ENCODE measurements around the gene MB21D2.
"Not testable (repeated sequence)": the region's sequence is repeated elsewhere in the genome, so short reads cannot be mapped to it uniquely, and the experiment has no call there.

MB21D2 gene, protein sequence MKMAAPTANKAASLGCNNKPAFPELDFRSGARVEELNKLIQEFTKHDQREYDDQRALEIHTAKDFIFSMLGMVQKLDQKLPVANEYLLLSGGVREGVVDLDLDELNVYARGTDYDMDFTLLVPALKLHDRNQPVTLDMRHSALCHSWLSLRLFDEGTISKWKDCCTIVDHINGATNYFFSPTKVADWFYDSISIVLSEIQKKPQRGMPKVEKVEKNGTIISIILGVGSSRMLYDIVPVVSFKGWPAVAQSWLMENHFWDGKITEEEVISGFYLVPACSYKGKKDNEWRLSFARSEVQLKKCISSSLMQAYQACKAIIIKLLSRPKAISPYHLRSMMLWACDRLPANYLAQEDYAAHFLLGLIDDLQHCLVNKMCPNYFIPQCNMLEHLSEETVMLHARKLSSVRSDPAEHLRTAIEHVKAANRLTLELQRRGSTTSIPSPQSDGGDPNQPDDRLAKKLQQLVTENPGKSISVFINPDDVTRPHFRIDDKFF

DNA sequence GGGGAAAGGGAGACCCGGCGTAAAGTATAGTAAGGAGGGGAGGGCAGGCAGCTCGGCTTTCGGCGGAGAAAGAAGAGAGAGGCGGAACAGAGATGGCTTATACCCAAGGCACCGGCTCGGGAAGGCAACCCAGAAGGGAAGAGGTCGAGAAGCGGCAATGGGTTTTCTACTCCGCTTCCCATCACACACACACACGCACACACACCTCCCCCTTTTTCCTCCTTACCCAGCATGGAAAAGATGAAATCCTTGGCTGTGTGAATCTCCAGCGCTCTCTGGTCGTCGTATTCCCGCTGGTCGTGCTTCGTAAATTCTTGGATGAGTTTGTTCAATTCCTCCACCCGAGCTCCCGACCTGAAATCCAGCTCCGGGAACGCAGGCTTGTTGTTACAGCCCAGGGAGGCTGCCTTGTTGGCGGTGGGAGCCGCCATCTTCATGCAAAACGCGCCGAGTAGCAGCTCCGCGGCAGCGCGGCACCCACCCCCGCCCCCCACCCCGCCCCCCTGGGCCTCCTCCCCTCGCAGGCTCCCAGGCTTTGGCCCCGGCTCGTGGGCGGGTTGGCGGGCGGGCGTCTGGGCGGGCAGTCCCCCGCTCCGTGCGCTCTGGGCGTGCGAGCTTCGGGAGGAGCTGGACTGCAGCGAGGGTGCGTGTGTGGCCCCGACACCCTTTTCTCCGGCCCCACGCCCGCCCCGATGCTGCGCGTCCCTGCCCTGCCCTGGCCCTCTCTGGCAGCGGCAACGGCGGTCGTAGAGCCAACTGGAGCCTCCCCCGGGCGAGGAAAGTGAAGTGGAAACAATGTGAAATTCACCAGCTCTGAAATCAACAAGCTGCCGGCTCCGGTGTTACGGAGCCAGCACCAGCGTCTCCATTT, at the start of gene MB21D2:
TSS of gene MB21D2 (minus strand) at position 453 of the 871 bp plus-strand sequence. CDS start at position 437, 16 bp downstream.
- DNase-seq (ENCODE audit: low read depth, low spot score), result no peak

DNA sequence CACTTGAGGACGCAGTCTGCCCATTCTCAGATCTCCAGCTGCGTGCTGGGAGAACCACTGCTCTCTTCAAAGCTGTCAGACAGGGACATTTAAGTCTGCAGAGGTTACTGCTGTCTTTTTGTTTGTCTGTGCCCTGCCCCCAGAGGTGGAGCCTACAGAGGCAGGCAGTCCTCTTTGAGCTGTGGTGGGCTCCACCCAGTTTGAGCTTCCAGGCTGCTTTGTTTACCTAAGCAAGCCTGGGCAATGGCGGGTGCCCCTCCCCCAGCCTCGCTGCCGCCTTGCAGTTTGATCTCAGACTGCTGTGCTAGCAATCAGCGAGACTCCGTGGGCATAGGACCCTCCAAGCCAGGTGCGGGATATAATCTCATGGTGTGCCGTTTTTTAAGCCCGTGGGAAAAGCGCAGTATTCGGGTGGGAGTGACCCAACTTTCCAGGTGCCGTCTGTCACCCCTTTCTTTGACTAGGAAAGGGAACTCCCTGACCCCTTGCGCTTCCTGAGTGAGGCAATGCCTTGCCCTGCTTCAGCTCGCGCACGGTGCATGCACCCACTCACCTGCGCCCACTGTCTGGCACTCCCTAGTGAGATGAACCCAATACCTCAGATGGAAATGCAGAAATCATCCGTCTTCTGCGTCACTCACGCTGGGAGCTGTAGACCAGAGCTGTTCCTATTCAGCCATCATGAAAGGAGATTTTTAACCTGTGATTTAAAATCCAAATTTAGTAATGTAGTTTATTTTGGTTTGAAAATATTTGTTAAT, 47.5 kb upstream of the MB21D2 start:
- DNase-seq (ENCODE audit: low read depth, low spot score), result not testable (repeated sequence)

DNA sequence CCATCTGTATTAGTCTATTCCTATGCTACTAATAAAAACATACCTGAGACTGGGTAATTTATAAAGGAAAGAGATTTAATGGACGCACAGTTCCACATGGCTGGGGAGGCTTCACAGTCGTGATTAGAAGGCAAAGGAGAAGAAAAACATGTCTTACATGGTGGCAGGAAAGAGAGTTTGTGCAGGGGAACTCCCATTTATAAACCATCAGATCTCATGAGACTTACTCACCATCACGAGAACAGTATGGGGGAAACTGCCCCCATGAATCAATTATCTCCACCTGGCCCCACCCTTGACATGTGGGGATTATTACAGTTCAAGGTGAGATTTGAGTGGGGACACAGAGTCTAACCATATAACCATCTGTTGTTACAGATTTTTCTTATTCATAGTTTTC, 42.1 kb upstream of the MB21D2 start:
- DNase-seq (ENCODE audit: low read depth, low spot score), result no peak

DNA sequence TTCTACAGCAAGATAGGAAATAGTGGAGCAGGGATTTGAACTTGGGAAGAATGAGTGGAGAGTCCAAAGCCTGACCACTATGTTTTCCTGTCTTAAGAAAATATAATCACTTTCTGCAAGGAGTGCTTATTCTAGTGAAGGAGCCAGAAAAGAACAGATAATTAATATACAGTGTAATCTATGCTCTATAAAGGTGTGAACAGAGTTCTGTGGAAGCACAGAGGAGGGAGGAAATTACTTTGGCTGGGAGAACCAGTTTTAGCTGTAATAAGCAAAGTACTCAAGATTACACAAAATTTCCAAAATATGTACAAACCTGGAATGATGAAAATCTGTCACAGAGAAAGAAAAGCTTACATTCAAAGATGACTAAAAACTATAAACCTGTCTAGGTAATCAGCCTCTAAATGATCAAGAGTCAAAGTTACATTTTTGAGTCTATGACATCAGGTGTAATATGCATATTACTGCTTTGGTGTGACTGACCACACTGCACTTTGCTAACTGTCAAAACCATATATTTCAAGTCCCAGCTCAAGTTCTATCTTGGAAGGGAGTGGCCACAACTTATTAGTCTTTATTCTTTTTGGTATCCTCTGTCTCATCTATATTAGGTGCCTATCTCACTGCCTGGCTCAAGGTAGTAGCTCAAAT, 40.7 kb upstream of the MB21D2 start:
- no peak for DNase-seq (ENCODE audit: low read depth, low spot score)

DNA sequence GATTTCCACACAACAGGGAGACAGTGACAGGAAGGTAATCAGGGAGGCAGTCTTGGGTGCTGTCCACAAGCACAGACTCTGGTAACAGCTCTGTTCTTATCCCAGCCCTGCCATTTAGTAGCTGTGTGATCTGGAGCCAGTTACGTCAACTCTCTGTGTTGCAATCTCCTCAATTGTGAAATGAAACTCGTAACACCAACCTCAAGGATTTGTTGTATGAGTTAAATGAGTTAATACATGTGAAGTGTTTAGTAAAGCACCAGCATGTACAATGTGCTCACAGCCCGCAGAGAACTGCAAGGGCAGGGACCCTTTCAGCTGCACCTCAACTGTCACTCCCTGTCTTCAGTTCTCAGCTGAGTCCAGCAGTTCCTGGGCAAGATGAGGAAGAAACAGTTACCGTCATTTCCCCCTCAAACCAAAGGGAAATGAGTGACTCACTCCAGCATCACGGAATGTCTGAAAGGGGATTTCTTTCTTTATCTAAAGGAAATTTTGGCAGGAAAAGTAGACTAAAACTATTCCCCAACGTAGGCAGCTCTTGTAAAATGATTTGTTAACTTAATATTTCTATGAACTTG, 39.9 kb upstream of the MB21D2 start:
- no peak for DNase-seq (ENCODE audit: low read depth, low spot score)

DNA sequence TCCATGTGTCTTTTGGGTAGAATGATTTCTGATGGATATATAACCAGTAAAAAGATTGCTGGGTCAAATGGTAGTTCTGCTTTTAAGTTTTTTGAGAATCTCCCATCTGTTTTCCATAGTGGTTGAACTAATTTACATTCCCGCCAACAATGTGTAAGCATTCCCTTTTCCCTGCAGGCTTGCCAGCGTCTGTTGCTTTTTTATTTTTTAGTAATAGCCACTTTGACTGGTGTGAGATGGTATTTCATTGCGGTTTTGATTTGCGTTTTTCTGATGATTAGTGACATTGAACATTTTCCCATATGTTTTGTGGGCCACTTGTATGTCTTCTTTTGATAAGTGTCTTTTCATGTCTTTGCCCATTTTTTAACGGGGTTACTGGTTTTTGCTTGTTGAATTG, 36.3 kb upstream of the MB21D2 start:
- DNase-seq (ENCODE audit: low read depth, low spot score), result no peak

DNA sequence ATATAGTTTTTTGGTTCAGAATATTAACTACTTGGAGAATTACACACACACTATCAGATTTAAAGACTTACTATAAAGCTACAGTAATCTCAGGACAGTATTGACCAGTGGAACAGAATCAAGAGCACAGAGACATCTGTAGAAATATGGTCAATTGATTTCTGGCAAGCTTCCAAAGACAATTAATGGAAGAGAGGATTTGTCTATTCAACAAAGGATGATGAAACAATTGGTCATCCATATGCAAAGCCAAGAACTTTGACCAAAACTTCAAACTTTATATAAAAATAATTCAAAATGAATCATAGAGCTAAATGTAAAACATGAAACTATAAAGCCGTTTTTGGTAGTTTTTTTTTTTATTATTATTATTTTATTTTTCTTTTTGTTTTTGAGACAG, 29.8 kb upstream of the MB21D2 start:
- no peak for DNase-seq (ENCODE audit: low read depth, low spot score)

DNA sequence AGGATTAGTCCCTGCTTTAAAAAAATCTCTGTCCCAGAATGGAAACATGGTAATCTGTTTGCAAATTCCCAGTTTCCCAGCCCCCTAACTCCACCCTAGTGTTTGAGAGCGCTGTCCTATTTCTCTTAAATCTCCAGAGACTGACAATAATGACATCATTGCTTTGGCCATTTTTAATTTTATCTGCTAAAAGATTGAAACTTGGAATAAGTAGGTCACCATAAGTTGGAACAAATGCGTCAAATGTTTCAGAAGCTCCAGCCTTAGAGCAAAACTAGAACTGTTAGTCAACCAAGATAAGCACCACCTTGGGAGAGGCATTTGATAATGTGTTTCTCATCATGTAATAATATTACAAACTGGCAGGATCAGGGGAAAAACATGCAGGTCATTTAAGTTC, 25.7 kb upstream of the MB21D2 start:
- DNase-seq (ENCODE audit: low read depth, low spot score), result no peak

DNA sequence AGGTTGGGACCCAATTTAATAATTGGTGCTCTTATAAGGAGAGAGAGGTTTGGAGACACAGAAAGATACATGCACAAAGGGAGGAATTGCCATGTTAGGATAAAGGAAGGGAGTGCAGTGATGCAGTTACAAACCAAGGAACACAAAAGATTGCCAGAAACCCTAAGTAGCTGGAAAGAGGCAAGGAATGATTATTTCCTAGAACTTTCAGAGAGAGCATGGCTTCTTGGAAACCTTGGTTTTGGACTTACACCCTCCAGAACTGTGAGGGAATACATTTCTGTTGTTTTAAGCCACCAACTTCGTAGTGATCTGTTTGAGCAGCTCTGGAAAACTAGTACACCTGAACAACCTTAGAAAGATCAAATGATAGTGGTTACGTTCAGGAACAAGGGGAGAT, 25.0 kb upstream of the MB21D2 start:
- no peak for DNase-seq (ENCODE audit: low read depth, low spot score)

DNA sequence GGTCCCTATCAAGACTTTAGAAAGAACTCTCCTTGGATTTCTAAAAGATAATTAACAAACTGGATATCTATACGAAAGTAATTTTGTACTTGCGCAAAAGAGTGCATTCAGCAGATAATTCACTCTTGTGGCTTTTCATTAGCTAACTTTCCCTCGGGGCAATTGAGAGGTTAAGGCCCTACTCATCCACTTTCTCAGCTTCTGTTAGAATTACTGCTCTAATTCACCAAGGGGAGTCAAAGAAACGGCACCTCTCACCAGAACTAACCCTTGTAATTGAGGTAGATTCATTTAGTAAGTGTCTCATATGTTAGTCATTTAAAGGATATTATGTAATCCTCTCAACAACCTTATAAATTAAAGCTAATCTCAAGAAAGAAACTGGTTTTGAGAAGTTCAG, 22.5 kb upstream of the MB21D2 start:
- no peak for DNase-seq (ENCODE audit: low read depth, low spot score)

DNA sequence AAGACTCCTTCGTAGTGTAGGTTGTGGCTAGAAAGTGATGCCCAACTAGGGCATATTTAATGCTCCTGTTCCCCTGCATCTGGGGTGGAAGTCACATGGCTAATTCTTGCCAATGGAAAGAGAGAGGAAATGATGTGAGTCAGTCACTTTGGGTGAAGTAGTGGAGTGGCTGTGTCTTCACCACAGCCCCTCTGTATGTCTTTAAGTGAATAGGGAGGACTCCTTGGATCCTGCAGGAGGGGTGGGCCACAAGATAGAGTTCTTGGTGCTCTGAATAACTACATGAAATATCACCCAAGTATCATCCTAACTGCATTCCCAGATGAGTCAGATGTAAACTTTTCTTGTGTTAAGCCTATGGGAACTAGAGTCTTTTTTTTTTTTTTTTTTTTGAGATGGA, 17.8 kb upstream of the MB21D2 start:
- DNase-seq (ENCODE audit: low read depth, low spot score), result no peak

DNA sequence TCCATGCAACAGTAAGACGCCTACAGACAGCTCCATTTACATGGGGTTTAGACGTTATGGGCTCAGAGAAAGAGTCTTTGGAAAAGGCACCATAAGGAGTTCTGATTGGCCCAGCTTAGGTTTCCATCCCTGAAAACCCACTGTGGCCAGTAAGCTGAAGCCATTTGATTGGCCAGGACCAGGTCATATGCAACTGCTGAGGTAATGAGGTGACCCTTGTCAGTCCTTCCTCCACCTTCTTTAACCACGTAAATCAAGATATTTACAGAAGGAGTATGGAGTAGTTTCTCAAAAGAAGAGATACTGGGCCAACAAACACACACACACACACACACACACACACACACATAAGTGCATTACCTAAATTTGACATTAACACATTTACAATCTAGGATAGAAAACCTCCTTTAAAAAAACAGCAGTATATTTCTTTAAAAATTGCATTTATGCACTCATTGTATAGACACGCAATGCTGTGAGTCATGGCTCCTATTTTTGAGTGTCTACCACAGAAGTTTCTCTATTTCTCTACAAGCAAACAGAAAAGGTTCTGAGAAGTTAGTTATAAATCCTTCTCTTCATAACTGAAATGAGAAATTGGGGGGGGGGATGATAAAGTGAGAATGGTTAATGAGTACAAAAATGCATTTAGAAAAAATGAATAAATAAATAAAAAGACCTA, 16.3 kb upstream of the MB21D2 start:
- DNase-seq (ENCODE audit: low read depth, low spot score), result no peak

DNA sequence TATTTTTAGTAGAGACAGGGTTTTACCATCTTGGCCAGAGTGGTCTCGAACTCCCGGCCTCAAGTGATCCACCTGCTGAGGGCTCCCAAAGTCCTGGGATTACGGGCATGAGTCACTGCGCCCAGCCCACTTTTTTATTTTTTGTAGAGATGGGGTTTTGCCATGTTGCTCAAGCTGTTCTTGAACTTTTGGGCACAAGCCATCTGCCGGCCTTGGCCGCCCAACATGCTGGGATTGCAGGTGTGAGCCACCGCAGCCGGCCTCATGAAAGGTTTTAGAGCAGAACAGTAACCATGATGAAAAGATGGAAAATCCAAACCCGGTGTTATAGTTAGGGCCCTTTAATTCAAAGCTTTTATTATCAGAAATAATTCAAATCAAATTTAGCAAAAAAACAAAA, 15.6 kb upstream of the MB21D2 start:
- no peak for DNase-seq (ENCODE audit: low read depth, low spot score)

DNA sequence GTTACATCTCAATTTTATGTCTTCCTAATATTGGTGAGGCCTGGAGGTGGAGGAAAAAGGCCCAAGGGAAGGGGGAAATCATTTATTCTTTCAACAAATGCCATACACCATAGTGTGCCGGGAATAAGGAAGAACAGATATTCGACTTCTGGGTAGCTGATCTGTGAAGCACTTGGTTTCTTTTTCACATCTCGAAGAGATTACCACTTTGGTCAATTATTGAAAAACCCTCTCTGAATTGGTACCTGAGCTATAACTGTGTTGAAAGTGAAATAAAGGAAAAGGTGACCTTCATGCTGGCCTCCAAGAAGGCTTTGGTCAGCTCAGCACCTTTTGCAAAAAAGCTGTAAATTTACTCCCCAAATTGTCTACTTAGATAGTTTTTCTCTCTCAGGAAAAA, 14.2 kb upstream of the MB21D2 start:
- DNase-seq (ENCODE audit: low read depth, low spot score), result no peak

DNA sequence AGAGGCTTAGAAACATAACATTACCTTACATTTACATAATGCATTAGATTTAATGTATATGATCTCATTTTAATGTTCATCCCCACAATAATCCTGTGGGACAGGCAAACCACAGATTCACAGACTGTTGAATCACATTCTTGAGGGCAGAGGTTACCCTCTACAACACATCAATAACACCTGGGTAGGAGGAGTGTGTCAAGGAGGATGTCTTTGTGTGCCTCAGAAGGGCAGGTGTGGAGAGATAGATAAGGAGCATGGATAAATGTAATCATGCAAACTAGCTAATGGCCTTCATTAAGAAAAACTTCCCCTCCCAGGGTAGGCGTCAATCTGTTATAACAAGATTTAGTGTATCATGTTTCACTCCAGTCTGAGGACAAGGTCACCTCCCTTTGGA, 12.9 kb upstream of the MB21D2 start:
- DNase-seq (ENCODE audit: low read depth, low spot score), result no peak

DNA sequence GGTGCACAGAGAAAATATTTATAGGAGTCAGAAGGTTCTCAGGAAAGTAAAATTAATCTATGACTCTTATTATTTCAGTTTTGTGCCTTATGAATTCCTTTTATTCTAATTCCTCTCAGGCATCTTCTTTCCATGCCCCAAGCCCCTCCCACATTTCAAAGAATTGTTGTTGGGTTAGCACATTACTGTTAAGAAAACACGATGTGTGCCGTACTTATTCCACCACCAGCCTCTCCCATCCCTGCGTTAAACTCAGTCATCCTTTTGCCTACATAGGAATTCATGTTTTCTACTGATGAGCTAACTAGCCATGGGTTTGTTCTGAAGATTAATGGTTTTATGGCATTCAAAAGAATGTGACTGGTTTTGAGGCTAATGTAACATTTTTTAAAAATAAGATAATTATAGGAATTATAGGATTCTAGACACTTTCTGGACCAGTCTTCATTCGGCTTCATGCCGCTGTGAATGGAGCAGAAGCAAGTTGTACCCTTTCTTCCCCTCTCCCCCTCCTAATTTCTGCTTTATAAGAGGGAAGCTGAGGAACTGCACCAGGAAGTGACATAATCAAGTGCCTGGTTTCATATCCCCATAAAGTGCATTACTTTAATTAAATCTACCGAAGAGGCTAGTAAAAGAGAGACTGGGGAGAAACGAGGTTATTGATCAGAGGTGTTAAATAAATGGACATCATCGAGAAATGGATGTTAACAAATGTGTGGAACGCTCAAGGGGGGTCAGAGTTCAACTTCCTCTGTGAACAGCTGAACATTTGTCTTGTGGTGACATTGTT, 12.3 kb upstream of the MB21D2 start:
- DNase-seq (ENCODE audit: low read depth, low spot score), result no peak

DNA sequence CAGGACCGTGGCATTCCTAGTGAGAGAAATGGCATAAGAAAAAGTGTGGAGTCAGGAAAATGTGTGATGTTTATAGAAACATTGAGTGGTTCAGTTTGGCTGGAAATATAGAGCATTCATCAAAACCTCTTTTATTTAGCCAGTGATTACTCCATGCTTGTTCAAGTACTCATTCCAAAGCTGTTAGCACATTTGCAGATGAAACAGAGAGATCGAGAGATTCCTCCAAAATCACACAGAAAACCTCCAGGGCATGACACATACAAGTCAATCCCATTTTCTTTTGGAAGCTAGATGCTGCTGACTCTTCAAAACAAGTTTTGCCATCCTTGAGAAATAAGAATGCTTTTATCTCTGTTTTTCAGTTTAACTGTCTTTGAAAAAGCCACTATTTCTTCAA, 11.5 kb upstream of the MB21D2 start:
- no peak for DNase-seq (ENCODE audit: low read depth, low spot score)

DNA sequence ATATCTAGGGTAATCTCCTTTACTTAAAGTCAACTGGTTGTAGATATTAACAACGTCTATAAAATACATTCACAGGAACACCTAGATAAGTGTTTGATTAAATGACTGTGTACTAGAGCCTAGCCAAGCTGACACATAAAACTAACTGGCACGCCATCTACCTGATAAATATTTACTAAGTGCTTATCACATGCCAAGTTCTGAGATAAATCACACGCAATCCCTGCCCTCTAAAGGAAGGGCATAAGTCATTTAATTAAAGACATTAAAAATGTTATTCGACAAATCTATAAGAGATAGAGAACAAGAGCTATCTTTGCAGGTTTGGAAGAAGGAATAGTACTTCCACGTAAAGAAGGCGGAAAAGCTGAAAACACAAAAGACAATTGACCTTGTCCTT, 11.1 kb upstream of the MB21D2 start:
- no peak for DNase-seq (ENCODE audit: low read depth, low spot score)

DNA sequence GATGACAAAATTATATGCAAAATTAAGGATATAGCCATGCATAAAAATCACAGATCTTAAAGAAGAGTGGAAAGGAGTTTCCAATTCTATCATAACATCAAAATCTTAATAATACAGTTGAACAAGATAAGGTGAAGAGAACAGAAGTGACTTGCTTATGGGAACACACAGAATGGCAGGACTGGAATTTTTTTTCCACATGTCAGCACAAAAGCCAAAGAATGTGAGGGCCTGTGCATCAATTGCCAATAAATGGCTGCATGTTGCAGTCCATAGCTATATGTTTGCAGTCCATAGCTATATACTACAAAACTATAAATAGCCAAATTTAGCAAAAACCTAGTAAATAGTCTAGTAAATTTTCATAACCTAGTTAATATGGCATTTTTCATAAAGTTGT, 10.4 kb upstream of the MB21D2 start:
- DNase-seq (ENCODE audit: low read depth, low spot score), result no peak

DNA sequence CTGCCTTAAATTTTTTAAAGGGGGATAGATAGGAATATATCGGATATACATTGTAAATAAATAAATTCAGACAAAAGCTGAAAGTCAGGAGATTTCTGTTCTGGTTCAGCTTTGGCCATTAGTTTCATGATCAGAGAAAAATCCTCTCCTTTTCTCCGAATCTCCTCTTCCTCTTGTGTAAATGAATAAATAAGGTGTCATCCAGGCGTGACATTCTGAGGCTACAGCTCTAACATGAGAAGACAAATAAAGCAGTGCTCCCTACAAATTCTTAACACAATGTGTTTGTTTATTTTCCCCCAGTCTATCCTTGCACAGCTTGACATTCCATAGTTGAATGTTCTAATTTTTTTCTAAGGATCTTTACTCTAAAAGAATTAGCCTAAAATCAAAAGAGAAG, 9.4 kb upstream of the MB21D2 start:
- DNase-seq (ENCODE audit: low read depth, low spot score), result no peak
